ENCODE measurements around the gene COL8A1.

DNA sequence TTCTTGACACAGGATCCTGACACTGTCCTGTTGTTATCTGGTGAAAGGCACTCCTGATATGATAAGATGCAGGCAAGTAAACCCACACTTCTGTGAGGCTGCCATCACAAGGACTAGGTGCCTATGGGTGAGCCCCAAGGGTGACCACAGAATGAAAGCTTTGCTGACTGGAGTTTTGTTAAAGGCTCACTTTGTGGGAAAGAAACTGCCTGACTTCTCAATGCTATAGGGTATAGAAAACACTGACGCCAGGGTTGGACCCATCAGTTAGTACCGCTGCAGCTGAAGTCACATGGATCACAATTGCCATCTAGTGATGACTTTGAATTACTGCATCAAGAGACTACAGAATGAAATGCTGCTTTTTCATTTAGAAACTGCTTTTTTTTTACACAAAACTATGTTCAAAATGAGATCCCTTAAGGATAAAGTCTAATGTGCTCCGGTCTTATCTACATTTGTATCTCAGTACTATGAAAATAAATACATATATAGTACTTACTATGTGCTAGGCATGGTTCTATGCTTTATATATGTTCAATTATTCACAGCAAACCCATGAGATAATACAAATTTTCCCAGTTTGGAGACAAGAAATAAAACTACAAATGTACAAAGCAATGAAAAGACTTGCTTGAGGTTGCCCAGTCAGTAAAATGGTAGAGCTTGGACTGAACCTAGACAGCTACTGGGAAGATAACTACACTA is 115.0 kb downstream of the COL8A1 start:
- no peak for TF ChIP-seq EGR1 (IDR thresholded peaks at IDR 0.05; ENCODE audit: borderline replicate concordance in 1 of 2, low read depth in 2 of 2, low read length in 2 of 2)
- TF ChIP-seq YY1 (IDR thresholded peaks at IDR 0.05; ENCODE audit: low read depth, low read length): no peak

Data from GM12878 (cell line).